ENCODE measurements around the gene SBNO2. TPM values are rescaled to one million over a fixed set of nuclear protein-coding genes. Genes with fewer than 3 reads are reported as not detected.

The SBNO2 gene
- total RNA-seq, 1 experiment from 2014 or later = 46.3 TPM

DNA sequence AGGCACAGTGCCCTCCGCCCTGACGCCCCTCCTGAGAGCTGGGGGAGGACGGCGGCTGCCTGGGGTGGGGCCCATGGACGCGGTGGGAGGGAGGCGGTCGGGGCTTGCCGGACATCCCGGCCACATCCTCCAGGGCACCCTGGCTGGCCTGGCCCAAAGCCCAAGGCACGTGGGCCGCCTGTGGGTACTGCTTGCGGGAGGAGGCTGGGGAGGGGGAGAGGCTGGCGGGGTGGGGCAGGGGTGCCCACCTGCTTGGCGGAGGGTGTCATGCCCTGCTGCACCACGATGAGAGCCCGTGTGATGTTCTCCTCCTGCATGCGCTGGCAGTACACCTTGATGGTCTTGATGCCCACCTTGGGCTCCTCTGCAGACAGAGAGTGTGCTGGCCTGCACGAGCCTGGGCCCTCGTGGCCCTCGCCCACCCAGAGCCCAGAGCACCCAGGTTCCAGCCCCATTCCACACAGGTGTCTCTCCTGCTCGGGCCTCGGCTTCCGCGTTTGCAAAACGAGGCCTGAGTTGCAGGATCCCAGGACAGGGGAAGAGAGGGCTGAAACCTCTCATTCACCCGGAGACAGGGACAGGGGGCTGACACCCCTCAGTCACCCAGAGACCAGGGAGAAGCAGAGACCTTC is 82.4 kb downstream of the SBNO2 start:
- Histone ChIP-seq H4K20me1 (ENCODE audit: control insufficient read depth, insufficient read depth, insufficient read length) (no peaks in the 10 kb centered on the region), H2AK5ac (ENCODE audit: insufficient read length, low read length) (no peak overlapping the region), H3T11ph (ENCODE audit: low read length) (no peak overlapping the region), H2BK120ac (ENCODE audit: low read depth, low read length, poor library complexity, severe bottlenecking) (no peak overlapping the region), H3K9me3 (ENCODE audit: control insufficient read depth, low read depth, low read length) (no peaks in the 10 kb centered on the region), H4K8ac (replicated peaks; ENCODE audit: insufficient read length, low read depth, low read length) (no peak overlapping the region), H3K79me1 (ENCODE audit: insufficient read depth, low read depth, low read length, poor library complexity, severe bottlenecking) (peaks cover 11% of the 10 kb centered on the region), H2BK5ac (ENCODE audit: insufficient read length, low read length) (no peak overlapping the region), H4K91ac (ENCODE audit: insufficient read length, low read depth, low read length) (no peak overlapping the region), H3K14ac (ENCODE audit: insufficient read depth, low read length) (no peak overlapping the region), H3K56ac (ENCODE audit: insufficient read length, low read depth, low read length) (no peak overlapping the region), H3K23ac (ENCODE audit: insufficient read length, low read depth, low read length) (no peak overlapping the region), H2BK15ac (ENCODE audit: low read depth, low read length) (no peak overlapping the region), H2BK20ac (ENCODE audit: low read depth, low read length, poor library complexity, severe bottlenecking) (no peak overlapping the region), H4K5ac (ENCODE audit: insufficient read length, low read depth, low read length) (no peak overlapping the region), H3K9ac (ENCODE audit: extremely low read depth, insufficient read length, low read length) (no peak overlapping the region), H2AFZ (ENCODE audit: low read length) (no peak overlapping the region), H3K79me2 (ENCODE audit: insufficient read depth, low read length) (peaks cover 12% of the 10 kb centered on the region; the same call in 1 of the 2 replicates), H3K4me1 (ENCODE audit: insufficient read depth, low read length) (no peaks in the 10 kb centered on the region; the same call in 1 of the 2 replicates), H2BK12ac (ENCODE audit: insufficient read length, low read depth, low read length) (no peak overlapping the region), H3K27me3 (ENCODE audit: insufficient read depth, low read length) (no peaks in the 10 kb centered on the region), H3K18ac (ENCODE audit: insufficient read length, low read depth, low read length) (no peak overlapping the region), H3K27ac (ENCODE audit: insufficient read length, low read depth, low read length) (no peak overlapping the region), H3K4ac (ENCODE audit: low read depth, low read length) (no peak overlapping the region), H3K4me2 (ENCODE audit: insufficient read depth, insufficient read length, low read length) (no peak overlapping the region), H3K23me2 (ENCODE audit: insufficient read length, low read depth, low read length, poor library complexity, severe bottlenecking) (peaks cover 7% of the 10 kb centered on the region)
- Mint-ChIP-seq H3K9me3 (peaks cover 0 to 2% of the 10 kb centered on the region in 2 experiments; a peak in 1 of 5 replicates), H3K4me3 (no peak overlapping the region), H3K27ac (no peak overlapping the region), H3K4me1 (peaks cover 4 to 16% of the 10 kb centered on the region in 2 experiments), H3K36me3 (ENCODE audit: insufficient read depth in 1 of 3, low read depth in 3 of 3) (peaks cover 10 to 45% (median 33%) of the 10 kb centered on the region in 3 experiments; a peak in 6 of 7 replicates), H3K27me3 (ENCODE audit: low read depth) (no peaks in the 10 kb centered on the region)
- no CpG with 5 or more reads among the region's 27 CpGs for WGBS (ENCODE audit: extremely low coverage, insufficient read length, low lambda C conversion rate)
- no peak for TF ChIP-seq CTCF (conservative IDR thresholded peaks at IDR 0.05)
- DNase-seq = no peak
